Right lobe of liver (tissue), 6 donors: ENCODE measurements around the gene HPS1. TPM values are rescaled to one million over a fixed set of nuclear protein-coding genes. Genes with fewer than 3 reads are reported as not detected.
A peak's percentile ranks its signal among the peaks of the same experiment; 100 is the strongest.

ENCODE experiments used
- ATAC-seq, 4 donors: fragments of 200-7000 bp; cut with Tn5 transposase; one replicate each; pipeline ENCODE4 v1.9.1; 2020; ENCODE audit warnings: mild to moderate bottlenecking in 4 of 4, moderate library complexity in 4 of 4
- DNase-seq, 3 donors: peaks; one replicate each; pipeline ENCODE4 v3.0.0-alpha.2; 2020
- H3K27ac ChIP-seq, 3 donors: fragments of 200-600 bp; one replicate each; pipeline ENCODE4 v1.8.0; 2022
- H3K27me3 ChIP-seq, 2 donors: fragments of 200-600 bp; one replicate each; pipeline ENCODE4 v1.8.0; 2022
- H3K36me3 ChIP-seq, 4 donors: fragments of 200-600 bp; sonication (generic) in 1 of 4; one replicate each; pipeline versions ENCODE4 v1.5.1 to v1.8.0; 2017 to 2022; ENCODE audit warnings: control low read depth in 1 of 4
- H3K4me1 ChIP-seq, 4 donors: fragments of 200-600 bp; sonication (generic) in 1 of 4; one replicate each; pipeline versions ENCODE4 v1.5.1 to v1.8.0; 2017 to 2022; ENCODE audit warnings: control low read depth in 1 of 4
- H3K4me3 ChIP-seq, 3 donors: fragments of 200-600 bp; one replicate each; pipeline ENCODE4 v1.8.0; 2022
- H3K9me3 ChIP-seq, 4 donors: fragments of 200-600 bp; sonication (generic) in 1 of 4; one replicate each; pipeline versions ENCODE4 v1.5.1 to v1.8.0; 2017 to 2022; ENCODE audit warnings: control low read depth in 1 of 4
- POLR2A ChIP-seq: fragments of 450-650 bp; IDR thresholded peaks from one replicate; pipeline ENCODE4 v1.6.1; 2017; ENCODE audit warnings: antibody characterized with exemption, mild to moderate bottlenecking
- WGBS: methylation state at CpG from one replicate; pipeline ENCODE4 v1.1.6; 2018; ENCODE audit warnings: low coverage, low lambda C conversion rate; ENCODE audit not compliant: insufficient coverage; ENCODE audit errors: missing lambda C conversion rate; 5-methylcytosine and 5-hydroxymethylcytosine counted together
- intact Hi-C, 2 donors: fragments of 100-400 bp; cut with DNase I; formaldehyde crosslinking; loops; one replicate each; pipeline versions ENCODE4 v1.11.2 to v1.14.1; 2022
- total RNA-seq, 6 experiments: library from RNA; depleted of rRNA in 2 of 6; stranded (reverse); fragments of >200 nt in 2 of 6; fragmentation: NEBNext Ultra II Directional in 3 of 6; extraction: Animal tissue kit (Norgen Biotek cat#: 25700) in 3 of 6; gene quantifications; one replicate each; pipeline versions ENCODE4 v1.1.0 to v1.2.4, GENCODE V29; 2016 to 2023
- TF ChIP-seq, protein P1 (sequence below), 4 donors: fragments of 200-600 bp in 3 of 4; fragments of 450-650 bp in 1 of 4; IDR thresholded peaks; one replicate each; pipeline versions ENCODE4 v1.5.1 to v1.8.0; 2016 to 2022; ENCODE audit warnings: antibody characterized with exemption in 4 of 4, mild to moderate bottlenecking in 2 of 4
- donor health status: DM: no; HTN: yes; CAD: no.
- donor health status: DM: no; HTN: no; CAD: no.
- donor health status: DM: no; HTN: no; CAD: no.
- donor health status: DM: no; HTN: yes; CAD: no.
- donor health status: DM: no; HTN: yes; CAD: no.

The HPS1 gene
- total RNA-seq, 6 experiments from 2014 or later: 18.2 to 44.5 (median 32.0) TPM

DNA sequence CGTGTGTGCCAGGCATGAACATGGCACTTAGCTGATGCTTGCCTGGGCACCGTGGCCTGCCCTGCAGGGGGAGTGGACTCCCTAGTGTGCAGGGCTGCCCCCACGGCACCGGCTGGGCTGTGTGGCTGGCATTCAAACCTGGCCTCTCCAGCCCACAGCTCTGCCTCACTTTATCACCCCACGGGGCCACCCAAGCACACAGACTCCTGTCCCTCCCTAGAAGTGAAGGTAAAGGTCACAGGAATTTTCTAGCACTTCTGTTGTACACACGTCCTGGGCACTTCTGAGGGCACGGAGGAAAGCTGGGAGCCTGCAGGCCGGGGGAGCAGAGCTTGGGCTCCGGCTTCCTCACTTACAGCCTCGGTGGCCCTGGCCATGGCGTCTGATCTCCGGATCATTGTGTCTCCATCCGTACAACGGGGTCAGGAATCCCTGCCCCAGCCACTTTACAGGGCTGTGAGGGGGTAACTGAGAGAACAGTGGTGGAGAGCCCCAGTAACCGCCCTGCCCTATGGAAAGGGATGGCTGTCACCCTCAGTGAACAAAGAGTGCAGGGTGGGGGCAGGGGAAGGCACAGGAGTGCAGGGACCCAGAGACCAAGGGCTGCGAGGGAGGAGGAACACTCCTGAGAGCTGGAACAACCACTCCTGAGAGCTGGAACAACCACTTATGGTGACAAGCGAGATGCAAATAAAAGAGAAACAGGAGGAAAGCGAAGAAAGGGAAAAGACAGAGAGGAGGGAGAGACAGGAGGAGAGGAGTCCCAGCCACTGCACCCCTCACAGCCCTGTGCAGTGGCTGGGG, 27.9 kb downstream of the HPS1 start:
- DNase-seq: no peak
- intact Hi-C loops: no loop called here
- TF ChIP-seq POLR2A: no peak
- TF ChIP-seq, protein P1, sequence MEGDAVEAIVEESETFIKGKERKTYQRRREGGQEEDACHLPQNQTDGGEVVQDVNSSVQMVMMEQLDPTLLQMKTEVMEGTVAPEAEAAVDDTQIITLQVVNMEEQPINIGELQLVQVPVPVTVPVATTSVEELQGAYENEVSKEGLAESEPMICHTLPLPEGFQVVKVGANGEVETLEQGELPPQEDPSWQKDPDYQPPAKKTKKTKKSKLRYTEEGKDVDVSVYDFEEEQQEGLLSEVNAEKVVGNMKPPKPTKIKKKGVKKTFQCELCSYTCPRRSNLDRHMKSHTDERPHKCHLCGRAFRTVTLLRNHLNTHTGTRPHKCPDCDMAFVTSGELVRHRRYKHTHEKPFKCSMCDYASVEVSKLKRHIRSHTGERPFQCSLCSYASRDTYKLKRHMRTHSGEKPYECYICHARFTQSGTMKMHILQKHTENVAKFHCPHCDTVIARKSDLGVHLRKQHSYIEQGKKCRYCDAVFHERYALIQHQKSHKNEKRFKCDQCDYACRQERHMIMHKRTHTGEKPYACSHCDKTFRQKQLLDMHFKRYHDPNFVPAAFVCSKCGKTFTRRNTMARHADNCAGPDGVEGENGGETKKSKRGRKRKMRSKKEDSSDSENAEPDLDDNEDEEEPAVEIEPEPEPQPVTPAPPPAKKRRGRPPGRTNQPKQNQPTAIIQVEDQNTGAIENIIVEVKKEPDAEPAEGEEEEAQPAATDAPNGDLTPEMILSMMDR (IDR thresholded peaks at IDR 0.05): no peak
- Histone ChIP-seq H3K36me3 (peaks cover 0 to 5% (median 2%) of the 10 kb centered on the region in 4 donors), H3K27me3 (no peaks in the 10 kb centered on the region), H3K4me1 (peaks cover 0 to 43% (median 20%) of the 10 kb centered on the region in 4 donors), H3K27ac (peak overlapping the region; percentile 48 to 78 (median 70)), H3K9me3 (no peaks in the 10 kb centered on the region), H3K4me3 (no peak overlapping the region)
- WGBS: 93% methylated on average over 2 of the region's 18 CpGs
- no peak for ATAC-seq

DNA sequence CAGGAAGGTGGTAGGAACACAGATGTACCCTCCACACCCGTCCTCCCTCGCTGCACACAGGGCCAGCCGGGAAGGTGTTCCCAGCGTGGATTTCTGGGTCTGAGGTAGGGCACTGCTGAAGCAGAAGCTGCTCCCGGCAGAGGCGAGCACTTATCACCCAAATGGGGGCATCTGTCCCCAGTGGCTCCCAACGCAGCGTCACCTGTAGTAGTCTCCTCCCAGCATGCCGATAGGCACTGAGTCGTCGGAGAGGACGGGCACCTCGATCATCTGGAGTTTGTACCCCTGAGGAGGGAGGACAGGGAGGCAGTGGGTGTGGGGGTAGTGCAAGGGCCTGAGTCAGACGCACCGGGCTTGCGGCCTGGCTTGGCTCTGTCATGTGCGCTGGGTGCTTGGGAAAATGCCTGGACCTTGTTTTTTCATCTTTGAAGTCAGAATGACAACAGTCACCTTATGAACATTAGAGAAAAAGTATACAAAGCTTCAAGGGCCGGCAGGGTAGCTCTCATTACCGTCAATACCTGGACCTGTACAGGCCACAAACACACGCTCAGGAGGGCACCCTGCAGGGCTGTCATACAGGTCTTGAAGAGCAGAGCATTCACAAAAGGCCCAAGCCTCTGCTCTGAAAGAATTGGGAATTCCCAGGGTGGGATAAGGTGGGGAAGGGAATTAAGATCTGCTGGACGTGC, 28.6 kb downstream of the HPS1 start:
- WGBS: 44% methylated on average over 4 of the region's 21 CpGs
- Histone ChIP-seq H3K9me3 (no peaks in the 10 kb centered on the region), H3K4me1 (peaks cover 0 to 43% (median 20%) of the 10 kb centered on the region in 4 donors), H3K27me3 (no peaks in the 10 kb centered on the region), H3K27ac (peak overlapping the region in 2 of 3 donors; percentile 48 to 78), H3K4me3 (no peak overlapping the region), H3K36me3 (peaks cover 0 to 3% (median 0%) of the 10 kb centered on the region in 4 donors)
- TF ChIP-seq, protein P1 (IDR thresholded peaks at IDR 0.05): no peak
- no peak for TF ChIP-seq POLR2A
- DNase-seq (no peak), ATAC-seq (peak in 1 of 4 donors; percentile 3)
- intact Hi-C loops: no loop called here

DNA sequence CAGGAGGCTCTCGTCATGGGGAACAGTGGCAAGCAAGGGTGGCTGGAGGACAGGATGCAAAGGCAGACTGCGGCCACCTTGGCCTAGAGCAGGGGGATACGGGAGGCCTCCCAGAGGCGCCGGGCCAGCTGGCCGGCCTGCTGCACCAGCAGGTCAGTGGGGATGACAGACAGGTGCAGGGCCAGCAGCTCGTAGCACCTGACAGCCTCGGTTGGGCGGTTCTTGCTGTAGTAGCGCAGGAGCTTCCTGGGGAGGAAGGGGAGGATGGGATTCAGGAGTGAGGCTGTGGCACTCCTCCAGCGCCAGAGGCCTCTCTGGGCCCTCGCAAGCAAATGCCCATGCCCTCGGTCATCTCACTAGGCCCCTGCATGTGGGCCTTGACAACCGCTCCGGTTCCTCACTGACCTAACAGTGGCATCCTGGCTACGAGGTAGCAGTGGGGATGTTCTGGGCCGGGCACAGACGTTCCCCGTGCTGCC, 29.2 kb downstream of the HPS1 start:
- no peak for DNase-seq
- intact Hi-C loops: no loop called here
- H3K4me1 ChIP-seq: peaks cover 0 to 43% (median 20%) of the 10 kb centered on the region in 4 donors
- no peak for ATAC-seq
- 80% methylated on average over 1 of the region's 19 CpGs for WGBS
- peaks cover 0 to 3% (median 0%) of the 10 kb centered on the region in 4 donors for H3K36me3 ChIP-seq
- no peak overlapping the region for H3K27ac ChIP-seq
- H3K9me3 ChIP-seq: no peaks in the 10 kb centered on the region
- H3K27me3 ChIP-seq: no peaks in the 10 kb centered on the region
- H3K4me3 ChIP-seq: no peak overlapping the region
- no peak for TF ChIP-seq POLR2A
- TF ChIP-seq, protein P1 (IDR thresholded peaks at IDR 0.05): no peak

DNA sequence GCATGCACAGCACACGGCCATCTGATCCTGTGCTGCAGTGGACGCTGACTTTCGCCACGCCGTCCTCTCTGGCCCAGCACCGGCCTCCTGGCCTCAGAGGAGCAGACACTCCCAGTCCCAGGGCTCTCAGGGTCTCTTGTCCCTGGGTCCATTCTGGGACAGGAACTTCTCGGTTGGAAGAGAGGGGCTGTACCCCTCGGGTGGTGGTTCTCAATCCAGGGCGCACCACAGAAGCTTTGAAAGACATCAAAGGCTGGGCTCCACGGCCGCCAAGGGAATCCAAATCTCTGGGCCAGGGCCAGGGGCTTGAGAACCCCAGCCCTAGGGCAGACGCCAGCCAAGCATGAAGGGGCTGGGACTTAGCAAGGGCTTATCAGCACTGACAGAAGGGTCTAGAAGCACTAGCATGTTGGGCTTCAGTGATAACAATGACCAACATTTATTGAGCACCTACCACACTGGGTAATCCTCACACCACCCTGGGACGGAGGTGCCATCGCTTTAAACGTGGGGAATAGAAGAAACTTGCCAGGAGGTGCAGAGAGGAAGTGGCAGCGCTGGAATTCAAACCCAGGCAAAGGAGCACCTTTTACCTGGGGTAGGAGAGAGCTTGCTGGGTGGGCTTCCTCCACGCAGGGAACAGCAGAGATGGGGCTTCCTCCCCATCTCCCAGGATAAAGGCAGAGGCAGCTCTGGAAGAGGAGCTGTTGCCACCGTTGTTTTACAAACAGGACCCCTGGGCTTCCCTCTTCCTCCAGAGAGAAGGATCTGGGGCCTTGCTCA, 29.9 kb downstream of the HPS1 start:
- no peak overlapping the region for H3K27ac ChIP-seq
- ATAC-seq (no peak), DNase-seq (no peak)
- no peaks in the 10 kb centered on the region for H3K9me3 ChIP-seq
- 79% methylated on average over 7 of the region's 18 CpGs for WGBS
- no peak overlapping the region for H3K4me3 ChIP-seq
- H3K4me1 ChIP-seq: peaks cover 0 to 43% (median 20%) of the 10 kb centered on the region in 4 donors
- peaks cover 0 to 3% (median 0%) of the 10 kb centered on the region in 4 donors for H3K36me3 ChIP-seq
- TF ChIP-seq, protein P1 (IDR thresholded peaks at IDR 0.05): no peak
- no peak for TF ChIP-seq POLR2A
- intact Hi-C loops: no loop called here
- no peaks in the 10 kb centered on the region for H3K27me3 ChIP-seq
